Muscle layer of duodenum (tissue), 2 donors: ENCODE data around the gene LAX1.
"Not testable (repeated sequence)": the region's sequence is repeated elsewhere in the genome, so short reads cannot be mapped to it uniquely, and the experiment has no call there.

Source experiments
- H3K27ac ChIP-seq: one replicate; pipeline ENCODE4 v1.7.0; 2013; ENCODE audit warnings: mild to moderate bottlenecking, low read length
- H3K27me3 ChIP-seq: one replicate; pipeline ENCODE4 v1.7.0; 2013; ENCODE audit warnings: low read depth, mild to moderate bottlenecking, control low read depth, low read length
- H3K36me3 ChIP-seq, 2 donors: one replicate each; pipeline ENCODE4 v1.7.0; 2013; ENCODE audit warnings: low read length in 2 of 2, control low read depth in 1 of 2, mild to moderate bottlenecking in 1 of 2; ENCODE audit not compliant: insufficient read depth in 2 of 2, control insufficient read depth in 1 of 2
- H3K4me1 ChIP-seq, 2 donors: one replicate each; pipeline ENCODE4 v1.7.0; 2013; ENCODE audit warnings: low read length in 2 of 2, mild to moderate bottlenecking in 2 of 2, control low read depth in 1 of 2, moderate library complexity in 1 of 2; ENCODE audit not compliant: insufficient read depth in 2 of 2, control insufficient read depth in 1 of 2
- H3K4me3 ChIP-seq, 2 donors: one replicate each; pipeline ENCODE4 v1.7.0; 2013; ENCODE audit warnings: low read length in 2 of 2, low read depth in 1 of 2, mild to moderate bottlenecking in 1 of 2
- H3K9me3 ChIP-seq, 2 donors: one replicate each; pipeline ENCODE4 v1.7.0; 2013; ENCODE audit warnings: low read length in 2 of 2, control low read depth in 1 of 2, mild to moderate bottlenecking in 1 of 2; ENCODE audit not compliant: control insufficient read depth in 1 of 2
- donor health status: healthy.

LAX1 gene

GRCh38 chr1:203771901-203772301 is 6.9 kb downstream of the LAX1 start:
- Histone ChIP-seq H3K27ac (peak overlapping the region; percentile 45), H3K9me3 (no peaks in the 10 kb centered on the region), H3K4me1 (peaks cover 0 to 3% of the 10 kb centered on the region in 2 donors)

GRCh38 chr1:203772836-203773235 is 7.9 kb downstream of the LAX1 start:
- Histone ChIP-seq H3K4me1 (peaks cover 0 to 3% of the 10 kb centered on the region in 2 donors), H3K36me3 (no peaks in the 10 kb centered on the region), H3K9me3 (no peaks in the 10 kb centered on the region), H3K27ac (no peak overlapping the region), H3K27me3 (no peaks in the 10 kb centered on the region), H3K4me3 (no peak overlapping the region)

More at GRCh38 chr1:203771901-203772301, 6.9 kb downstream of the LAX1 start:
- Histone ChIP-seq H3K27me3 (no peaks in the 10 kb centered on the region), H3K36me3 (no peaks in the 10 kb centered on the region), H3K4me3 (no peak overlapping the region)

GRCh38 chr1:203776636-203777035 is 11.7 kb downstream of the LAX1 start:
- Histone ChIP-seq H3K4me3 (no peak overlapping the region), H3K9me3 (no peaks in the 10 kb centered on the region), H3K27me3 (no peaks in the 10 kb centered on the region), H3K27ac (no peak overlapping the region), H3K4me1 (no peaks in the 10 kb centered on the region), H3K36me3 (no peaks in the 10 kb centered on the region)

- H3K4me1 ChIP-seq = no peaks in the 10 kb centered on the region
- H3K4me3 ChIP-seq = no peak overlapping the region
- H3K27me3 ChIP-seq = no peaks in the 10 kb centered on the region
- H3K9me3 ChIP-seq = no peaks in the 10 kb centered on the region
- H3K27ac ChIP-seq = no peak overlapping the region
- no peaks in the 10 kb centered on the region for H3K36me3 ChIP-seq
Observed at GRCh38 chr1:203777596-203777995, 12.6 kb downstream of the LAX1 start.

- Histone ChIP-seq H3K27me3 (no peaks in the 10 kb centered on the region), H3K4me1 (no peaks in the 10 kb centered on the region), H3K9me3 (no peaks in the 10 kb centered on the region), H3K27ac (no peak overlapping the region), H3K36me3 (no peaks in the 10 kb centered on the region), H3K4me3 (no peak overlapping the region)
Observed at GRCh38 chr1:203778146-203778545, 13.2 kb downstream of the LAX1 start.

- no peaks in the 10 kb centered on the region for H3K9me3 ChIP-seq
- H3K4me1 ChIP-seq = no peaks in the 10 kb centered on the region
- no peaks in the 10 kb centered on the region for H3K36me3 ChIP-seq
- H3K27me3 ChIP-seq = no peaks in the 10 kb centered on the region
- H3K27ac ChIP-seq = no peak overlapping the region
- H3K4me3 ChIP-seq = no peak overlapping the region
Observed at GRCh38 chr1:203778789-203779188, 13.8 kb downstream of the LAX1 start.

GRCh38 chr1:203781962-203782361 is 17.0 kb downstream of the LAX1 start:
- H3K4me3 ChIP-seq = no peak overlapping the region
- H3K9me3 ChIP-seq = no peaks in the 10 kb centered on the region
- no peaks in the 10 kb centered on the region for H3K4me1 ChIP-seq
- H3K36me3 ChIP-seq = no peaks in the 10 kb centered on the region
- no peaks in the 10 kb centered on the region for H3K27me3 ChIP-seq
- no peak overlapping the region for H3K27ac ChIP-seq

GRCh38 chr1:203789966-203790365 is 25.0 kb downstream of the LAX1 start:
- Histone ChIP-seq H3K36me3 (no peaks in the 10 kb centered on the region), H3K4me3 (no peak overlapping the region), H3K27ac (no peak overlapping the region), H3K27me3 (no peaks in the 10 kb centered on the region), H3K9me3 (no peaks in the 10 kb centered on the region), H3K4me1 (no peaks in the 10 kb centered on the region)

- Histone ChIP-seq H3K36me3 (peaks cover 0 to 9% of the 10 kb centered on the region in 2 donors), H3K4me3 (no peak overlapping the region), H3K27me3 (no peaks in the 10 kb centered on the region), H3K4me1 (peaks cover 0 to under 1% of the 10 kb centered on the region in 2 donors), H3K9me3 (no peaks in the 10 kb centered on the region), H3K27ac (no peak overlapping the region)
Observed at GRCh38 chr1:203791498-203791897, 26.5 kb downstream of the LAX1 start.

- no peaks in the 10 kb centered on the region for H3K27me3 ChIP-seq
- H3K27ac ChIP-seq = no peak overlapping the region
- H3K4me1 ChIP-seq = peaks cover 9 to 10% of the 10 kb centered on the region in 2 donors
- H3K9me3 ChIP-seq = no peaks in the 10 kb centered on the region
- H3K36me3 ChIP-seq = peaks cover 6 to 9% of the 10 kb centered on the region in 2 donors
- no peak overlapping the region for H3K4me3 ChIP-seq
Observed at GRCh38 chr1:203792486-203792885, 27.5 kb downstream of the LAX1 start.

- H3K27ac ChIP-seq, H3K4me3 ChIP-seq, H3K9me3 ChIP-seq, H3K27me3 ChIP-seq: not testable (repeated sequence)
- peaks cover 13 to 21% of the 10 kb centered on the region in 2 donors for H3K4me1 ChIP-seq
- peaks cover 9 to 13% of the 10 kb centered on the region in 2 donors for H3K36me3 ChIP-seq
Observed at GRCh38 chr1:203793561-203793960, 28.6 kb downstream of the LAX1 start.

GRCh38 chr1:203794764-203795440 is 29.9 kb downstream of the LAX1 start:
- Histone ChIP-seq H3K27me3 (no peaks in the 10 kb centered on the region), H3K9me3 (no peaks in the 10 kb centered on the region), H3K27ac (peak overlapping the region; percentile 97), H3K4me3 (peak overlapping the region; percentile 55 to 73), H3K4me1 (peaks cover 23 to 32% of the 10 kb centered on the region in 2 donors), H3K36me3 (peaks cover 9 to 13% of the 10 kb centered on the region in 2 donors)
